Osteocyte (in vitro differentiated cells): ENCODE measurements around the gene ADCYAP1. TPM values are rescaled to one million over a fixed set of nuclear protein-coding genes. Genes with fewer than 3 reads are reported as not detected.

Source experiments
- DNase-seq: peaks from one replicate; pipeline ENCODE4 v3.0.0; 2021; ENCODE audit warnings: mixed read lengths; ENCODE audit not compliant: unreplicated experiment; ENCODE audit errors: extremely low spot score
- H3K27ac Mint-ChIP-seq: one replicate; pipeline ENCODE4 v1.8.0; 2021; ENCODE audit warnings: mild to moderate bottlenecking, mixed read lengths; ENCODE audit not compliant: unreplicated experiment
- H3K27me3 Mint-ChIP-seq: one replicate; pipeline ENCODE4 v1.8.0; 2021; ENCODE audit warnings: mixed read lengths; ENCODE audit not compliant: unreplicated experiment
- H3K36me3 Mint-ChIP-seq: one replicate; pipeline ENCODE4 v1.8.0; 2021; ENCODE audit warnings: mixed read lengths; ENCODE audit not compliant: unreplicated experiment
- H3K4me1 Mint-ChIP-seq: one replicate; pipeline ENCODE4 v1.8.0; 2021; ENCODE audit warnings: mixed read lengths; ENCODE audit not compliant: unreplicated experiment
- H3K4me3 Mint-ChIP-seq: one replicate; pipeline ENCODE4 v1.8.0; 2021; ENCODE audit warnings: mild to moderate bottlenecking, moderate library complexity, mixed read lengths; ENCODE audit not compliant: unreplicated experiment
- H3K9me3 Mint-ChIP-seq: one replicate; pipeline ENCODE4 v1.8.0; 2021; ENCODE audit warnings: mixed read lengths; ENCODE audit not compliant: unreplicated experiment
- total RNA-seq: library from RNA; stranded (reverse); gene quantifications from 2 replicates; pipeline ENCODE4 v1.2.1, GENCODE V29; 2021
- TF ChIP-seq, protein P1 (sequence below): fragments of 200-600 bp; sonication (generic); IDR thresholded peaks from 2 replicates; pipeline ENCODE4 v1.5.0; 2021; ENCODE audit warnings: antibody characterized with exemption, mild to moderate bottlenecking, moderate library complexity

ADCYAP1 gene
- total RNA-seq, 1 donor from 2014 or later = not detected

- H3K9me3 Mint-ChIP-seq = no peaks in the 10 kb centered on the region
- H3K4me1 Mint-ChIP-seq = peaks cover 37% of the 10 kb centered on the region
- peaks cover 2% of the 10 kb centered on the region for H3K36me3 Mint-ChIP-seq
- H3K27ac Mint-ChIP-seq = no peak overlapping the region
- TF ChIP-seq, protein P1, sequence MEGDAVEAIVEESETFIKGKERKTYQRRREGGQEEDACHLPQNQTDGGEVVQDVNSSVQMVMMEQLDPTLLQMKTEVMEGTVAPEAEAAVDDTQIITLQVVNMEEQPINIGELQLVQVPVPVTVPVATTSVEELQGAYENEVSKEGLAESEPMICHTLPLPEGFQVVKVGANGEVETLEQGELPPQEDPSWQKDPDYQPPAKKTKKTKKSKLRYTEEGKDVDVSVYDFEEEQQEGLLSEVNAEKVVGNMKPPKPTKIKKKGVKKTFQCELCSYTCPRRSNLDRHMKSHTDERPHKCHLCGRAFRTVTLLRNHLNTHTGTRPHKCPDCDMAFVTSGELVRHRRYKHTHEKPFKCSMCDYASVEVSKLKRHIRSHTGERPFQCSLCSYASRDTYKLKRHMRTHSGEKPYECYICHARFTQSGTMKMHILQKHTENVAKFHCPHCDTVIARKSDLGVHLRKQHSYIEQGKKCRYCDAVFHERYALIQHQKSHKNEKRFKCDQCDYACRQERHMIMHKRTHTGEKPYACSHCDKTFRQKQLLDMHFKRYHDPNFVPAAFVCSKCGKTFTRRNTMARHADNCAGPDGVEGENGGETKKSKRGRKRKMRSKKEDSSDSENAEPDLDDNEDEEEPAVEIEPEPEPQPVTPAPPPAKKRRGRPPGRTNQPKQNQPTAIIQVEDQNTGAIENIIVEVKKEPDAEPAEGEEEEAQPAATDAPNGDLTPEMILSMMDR = no peak
- peaks cover 78% of the 10 kb centered on the region for H3K27me3 Mint-ChIP-seq
- DNase-seq = no peak
- no peak overlapping the region for H3K4me3 Mint-ChIP-seq
Observed at GRCh38 chr18:905948-906415, 1.3 kb downstream of the ADCYAP1 start.

DNA sequence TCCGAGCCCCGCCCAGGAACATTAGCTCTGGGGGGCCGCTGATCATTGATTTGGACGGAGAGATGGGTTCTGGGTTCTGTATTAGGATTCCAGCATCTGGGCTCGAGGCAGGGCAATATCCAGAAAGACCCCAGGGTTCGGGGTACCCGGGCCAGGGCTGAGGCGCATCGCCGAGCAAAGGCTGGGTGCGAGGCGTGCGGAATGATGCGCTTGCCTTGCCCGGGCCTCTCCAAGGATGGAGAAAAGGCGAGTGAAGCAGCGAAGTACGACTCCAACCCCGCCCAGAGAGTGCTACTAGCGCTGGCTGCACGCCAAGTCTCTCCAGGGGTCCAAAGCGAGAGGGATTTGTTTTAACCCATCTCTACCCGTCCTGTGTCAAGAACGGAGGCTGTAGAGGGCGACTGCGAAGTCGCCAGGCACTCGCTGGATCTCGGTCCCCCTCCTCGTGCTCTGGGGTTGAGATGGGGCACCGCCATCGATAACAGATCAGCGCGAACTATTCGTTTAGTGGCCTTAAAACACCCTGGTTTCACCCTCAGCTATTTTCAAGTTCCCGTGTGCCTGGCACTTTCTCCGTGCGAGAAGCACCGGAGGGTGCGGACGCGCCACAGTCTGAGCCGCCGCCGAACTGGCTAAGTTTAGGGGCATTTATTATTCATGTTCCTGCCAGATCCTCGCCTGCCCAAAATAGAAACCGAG lies 1.9 kb downstream of the ADCYAP1 start:
- no peaks in the 10 kb centered on the region for H3K9me3 Mint-ChIP-seq
- H3K4me3 Mint-ChIP-seq = peak overlapping the region; percentile 59
- no peak for DNase-seq
- TF ChIP-seq, protein P1 = no peak
- H3K36me3 Mint-ChIP-seq = peaks cover 2% of the 10 kb centered on the region
- H3K27me3 Mint-ChIP-seq = peaks cover 78% of the 10 kb centered on the region
- H3K4me1 Mint-ChIP-seq = peaks cover 37% of the 10 kb centered on the region
- H3K27ac Mint-ChIP-seq = no peak overlapping the region

GRCh38 chr18:907115-907884 lies 2.6 kb downstream of the ADCYAP1 start:
- Mint-ChIP-seq H3K4me1 (peaks cover 37% of the 10 kb centered on the region), H3K9me3 (no peaks in the 10 kb centered on the region), H3K4me3 (peak overlapping the region; percentile 71), H3K36me3 (peaks cover 2% of the 10 kb centered on the region), H3K27ac (no peak overlapping the region), H3K27me3 (peaks cover 77% of the 10 kb centered on the region)
- no peak for DNase-seq
- TF ChIP-seq, protein P1 = no peak

DNA sequence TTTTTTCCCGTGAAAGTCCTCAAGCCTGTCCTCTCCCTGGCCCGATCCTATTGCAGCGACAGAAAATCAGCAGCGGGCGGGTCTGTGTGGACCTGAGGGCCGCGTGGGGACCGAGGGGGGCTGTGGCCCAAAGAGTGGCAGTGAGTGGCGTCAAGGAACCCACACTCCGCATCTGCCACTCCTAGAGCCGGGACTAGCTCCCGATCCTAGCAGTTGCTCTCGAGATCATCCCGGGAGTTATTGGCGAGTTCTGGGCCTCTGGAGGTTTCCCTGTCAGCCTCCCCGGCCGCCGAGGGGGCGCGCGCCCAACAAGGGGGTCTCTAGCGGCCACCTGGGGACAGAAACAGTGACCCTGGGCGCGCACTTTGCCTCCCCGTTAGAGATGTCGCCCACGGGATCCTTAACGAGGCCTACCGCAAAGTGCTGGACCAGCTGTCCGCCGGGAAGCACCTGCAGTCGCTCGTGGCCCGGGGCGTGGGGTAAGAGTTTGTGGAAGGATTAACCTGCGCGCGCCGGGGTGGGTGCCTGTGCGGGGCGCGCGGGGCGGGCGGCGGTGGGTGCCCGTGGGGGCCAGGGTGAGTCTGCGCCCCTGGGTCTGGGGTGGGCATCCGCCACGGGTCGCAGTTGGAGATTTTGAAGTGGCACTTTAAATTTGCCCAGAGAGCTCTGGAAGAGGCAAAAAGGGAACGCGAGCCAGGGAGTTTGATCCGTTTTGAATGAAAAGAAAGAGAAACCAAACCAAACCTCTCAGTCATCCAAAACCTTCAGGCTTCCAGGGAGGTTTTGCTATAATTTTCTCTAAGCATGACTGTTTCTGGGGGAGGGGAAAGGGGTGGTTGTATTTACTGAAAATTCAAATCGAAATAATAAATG lies 3.5 kb downstream of the ADCYAP1 start:
- peak overlapping the region; percentile 71 for H3K4me3 Mint-ChIP-seq
- no peak for DNase-seq

More for the DNA sequence above, 3.5 kb downstream of the ADCYAP1 start:
- Mint-ChIP-seq H3K9me3 (no peaks in the 10 kb centered on the region), H3K27ac (no peak overlapping the region), H3K36me3 (peaks cover 2% of the 10 kb centered on the region), H3K27me3 (peaks cover 80% of the 10 kb centered on the region), H3K4me1 (peaks cover 37% of the 10 kb centered on the region)
- TF ChIP-seq, protein P1 = no peak
